HL-60 (cell line): Measurements from ENCODE around the gene AFAP1.

Experiments
- CTCF ChIP-seq: IDR thresholded peaks from one replicate; pipeline ENCODE4 v1.5.1; 2011; ENCODE audit warnings: low read length, control low read depth, inconsistent platforms; ENCODE audit not compliant: insufficient read depth
- POLR2AphosphoS5 ChIP-seq: IDR thresholded peaks from 2 replicates; pipeline ENCODE4 v1.6.1; 2012; ENCODE audit warnings: low read depth

- TF ChIP-seq CTCF: no peak
- no peak for TF ChIP-seq POLR2AphosphoS5
Measured at GRCh38 chr4:7878323-7878722, 61.3 kb downstream of the AFAP1 start.
